Endothelial cell of umbilical vein (primary cell): ENCODE data around the gene CACNA1C. TPM values are rescaled to one million over a fixed set of nuclear protein-coding genes. Genes with fewer than 3 reads are reported as not detected.

Experiments
- BruUV-seq: library from RNA; stranded (reverse); fragments of 400-500 nt; replicated peaks from 2 replicates; lab custom pipeline; 2021; lab: Mats Ljungman, UMichigan
- CTCF ChIA-PET: fragments of 300-600, 350-600 bp; sonication (Branson Sonifier 250); formaldehyde crosslinking; loops from one replicate; lab custom pipeline; 2021; ENCODE audit warnings: antibody characterized with exemption, inconsistent platforms; lab: Charles Lee
- POLR2A ChIA-PET: fragments of 300-600, 350-600 bp; sonication (Branson Sonifier 250); formaldehyde crosslinking; loops from one replicate; lab custom pipeline; 2021; ENCODE audit warnings: antibody characterized with exemption, inconsistent platforms; lab: Charles Lee
- DNase-seq: peaks from one replicate; pipeline ENCODE4 v3.0.0-alpha.2; 2011; ENCODE audit warnings: low read depth, low spot score
- FAIRE-seq: peaks from 2 replicates; lab custom pipeline; 2011; peaks lifted over from hg19 to GRCh38; lab: Jason Lieb, UNC
- H2AFZ ChIP-seq: 2 replicates; pipeline ENCODE4 v1.6.0; 2012; ENCODE audit warnings: low read depth, low read length, control low read depth, inconsistent platforms
- H3K27ac ChIP-seq: 2 replicates; pipeline ENCODE4 v1.5.1; 2011; ENCODE audit warnings: low read depth, mild to moderate bottlenecking, control low read depth, low read length, moderate library complexity; ENCODE audit not compliant: insufficient read depth
- H3K27me3 ChIP-seq, 2 experiments: 2 replicates each; pipeline versions ENCODE4 v1.6.0 to v1.6.1; 2011; ENCODE audit warnings: low read length in 2 of 2, mixed read lengths in 1 of 2; ENCODE audit not compliant: control insufficient read depth in 2 of 2, insufficient read depth in 2 of 2
- H3K36me3 ChIP-seq, 2 experiments: 2 replicates in 1 of 2; 3 replicates in 1 of 2; pipeline ENCODE4 v1.5.1; 2011; ENCODE audit warnings: low read length in 2 of 2, mild to moderate bottlenecking in 1 of 2, moderate library complexity in 1 of 2; ENCODE audit not compliant: control insufficient read depth in 2 of 2, insufficient read depth in 2 of 2; ENCODE audit errors: extremely low read depth in 1 of 2
- H3K4me1 ChIP-seq: 3 replicates; pipeline ENCODE4 v1.5.1; 2011; ENCODE audit warnings: mild to moderate bottlenecking, low read length; ENCODE audit not compliant: control insufficient read depth, insufficient read depth; ENCODE audit errors: extremely low read depth
- H3K4me2 ChIP-seq: 2 replicates; pipeline ENCODE4 v1.6.1; 2011; ENCODE audit warnings: low read length, control low read depth, mixed read lengths; ENCODE audit not compliant: insufficient read depth
- H3K4me3 ChIP-seq, 3 experiments: fragments of 200-600 bp in 1 of 3; sonication (generic), shearing (Covaris generic) in 1 of 3; replicated peaks in 1 of 3; 2 replicates each; pipeline ENCODE4 v1.5.1; 2011 to 2016; ENCODE audit warnings: control low read depth in 3 of 3, low read length in 3 of 3, mild to moderate bottlenecking in 2 of 3, inconsistent platforms in 1 of 3, low read depth in 1 of 3, moderate library complexity in 1 of 3; ENCODE audit not compliant: insufficient read depth in 1 of 3
- H3K79me2 ChIP-seq: 2 replicates; pipeline ENCODE4 v1.6.0; 2012; ENCODE audit warnings: low read length, inconsistent platforms; ENCODE audit not compliant: control insufficient read depth, insufficient read depth
- H3K9ac ChIP-seq: replicated peaks from 2 replicates; pipeline ENCODE3; 2011; ENCODE audit warnings: low read length, control low read depth; ENCODE audit not compliant: insufficient read depth; ENCODE audit errors: extremely low read depth
- H3K9me1 ChIP-seq: replicated peaks from 3 replicates; pipeline ENCODE4 v1.6.0; 2011; ENCODE audit warnings: mild to moderate bottlenecking, low read length; ENCODE audit not compliant: control insufficient read depth, insufficient read depth; ENCODE audit errors: extremely low read depth
- H3K9me3 ChIP-seq: replicated peaks from 2 replicates; pipeline ENCODE4 v1.5.1; 2012; ENCODE audit warnings: low read length, inconsistent platforms; ENCODE audit not compliant: control insufficient read depth, insufficient read depth
- H4K20me1 ChIP-seq: replicated peaks from 2 replicates; pipeline ENCODE3; 2011; ENCODE audit warnings: mild to moderate bottlenecking, low read length; ENCODE audit not compliant: control insufficient read depth, insufficient read depth; ENCODE audit errors: extremely low read depth
- CTCF ChIP-seq, 2 donors: IDR thresholded peaks; 1 replicate in 1 of 2; 2 replicates in 1 of 2; pipeline ENCODE4 v1.5.1; 2011; ENCODE audit warnings: low read length in 2 of 2, mild to moderate bottlenecking in 2 of 2, moderate library complexity in 2 of 2, control low read depth in 1 of 2, inconsistent platforms in 1 of 2, low read depth in 1 of 2; ENCODE audit not compliant: insufficient read depth in 1 of 2; ENCODE audit errors: extremely low read depth in 1 of 2
- EZH2 ChIP-seq: IDR thresholded peaks from 2 replicates; pipeline ENCODE4 v1.6.1; 2012; ENCODE audit warnings: borderline replicate concordance, low read depth, mild to moderate bottlenecking, moderate library complexity, low read length, inconsistent platforms; ENCODE audit not compliant: severe bottlenecking
- FOS ChIP-seq: IDR thresholded peaks from 2 replicates; pipeline ENCODE4 v1.6.1; 2011; ENCODE audit warnings: mild to moderate bottlenecking, low read length, moderate library complexity, borderline replicate concordance; ENCODE audit not compliant: insufficient read depth
- GATA2 ChIP-seq: IDR thresholded peaks from 2 replicates; pipeline ENCODE4 v1.7.0; 2011; ENCODE audit warnings: low read depth, mild to moderate bottlenecking, moderate library complexity, mixed read lengths, low read length; ENCODE audit not compliant: insufficient read length, insufficient read depth
- JUN ChIP-seq: IDR thresholded peaks from 2 replicates; pipeline ENCODE4 v1.6.1; 2011; ENCODE audit warnings: borderline replicate concordance, low read depth; ENCODE audit not compliant: insufficient read length, insufficient read depth
- MAX ChIP-seq: IDR thresholded peaks from 2 replicates; pipeline ENCODE4 v1.6.1; 2011; ENCODE audit not compliant: insufficient read depth, insufficient read length
- MYC ChIP-seq: IDR thresholded peaks from one replicate; pipeline ENCODE4 v1.6.1; 2011; ENCODE audit warnings: mild to moderate bottlenecking, low read depth, low read length
- POLR2A ChIP-seq: IDR thresholded peaks from 2 replicates; pipeline ENCODE4 v1.6.1; 2012; ENCODE audit warnings: low read depth, mild to moderate bottlenecking, control low read depth, low read length
- POLR2AphosphoS5 ChIP-seq: IDR thresholded peaks from 2 replicates; pipeline ENCODE4 v1.6.1; 2012; ENCODE audit warnings: low read depth, mild to moderate bottlenecking, control low read depth, low read length, moderate library complexity; ENCODE audit not compliant: insufficient read depth
- dilution Hi-C: fragments of 300-500 bp; cut with MboI; formaldehyde crosslinking; loops from one replicate; pipeline ENCODE4 v1.15.0; 2019; ENCODE audit warnings: low sequenced_read_pairs; ENCODE audit not compliant: extremely low pct_ligation_motif_present
- intact Hi-C: fragments of 100-400 bp; cut with micrococcal nuclease; formaldehyde crosslinking; loops from one replicate; pipeline ENCODE4 v1.10.0; 2022
- polyA plus RNA-seq, 4 experiments: library from polyadenylated mRNA; depleted of rRNA in 3 of 4; stranded (reverse) in 3 of 4; unstranded in 1 of 4; fragments of >200 nt; gene quantifications; 2 replicates each; pipeline versions ENCODE4 v1.2.1 to v1.2.3, GENCODE V29; 2011 to 2012; ENCODE audit warnings: missing spikeins in 1 of 4
- total RNA-seq: library from RNA; stranded (reverse); gene quantifications from 2 replicates; pipeline ENCODE4 v1.2.3, GENCODE V29; 2021

CACNA1C gene
- total and polyA plus RNA-seq, 2 donors (not counting 3 experiments of a cell fraction or from before 2014, with no cell fraction given) = not detected

DNA sequence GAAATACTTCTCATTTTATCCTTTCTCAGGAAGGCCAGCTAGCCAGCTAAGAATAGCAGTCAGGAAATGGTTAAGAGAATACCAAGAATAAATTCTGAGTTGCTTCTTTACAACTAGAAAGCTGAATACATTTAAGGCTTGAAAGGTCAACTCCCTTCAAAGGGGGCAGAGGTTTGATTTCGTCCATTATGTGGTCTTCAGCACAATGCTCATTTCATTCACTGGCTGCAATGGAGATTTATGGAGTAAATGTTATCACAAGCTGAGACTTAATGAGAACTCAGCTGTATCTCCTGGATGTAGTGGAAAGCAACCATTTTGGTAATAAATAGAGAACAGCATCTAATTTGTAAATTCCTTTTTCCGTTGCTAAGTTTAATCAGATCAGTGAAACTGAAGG lies 477.0 kb downstream of the CACNA1C start:
- ChIA-PET CTCF (no interaction called here), POLR2A (no interaction called here)
- Histone ChIP-seq H2AFZ (no peak overlapping the region), H3K4me2 (no peak overlapping the region), H3K9me1 (no peaks in the 10 kb centered on the region), H3K27me3 (no peaks in the 10 kb centered on the region), H3K79me2 (no peaks in the 10 kb centered on the region), H4K20me1 (no peaks in the 10 kb centered on the region), H3K36me3 (no peaks in the 10 kb centered on the region), H3K4me3 (no peak overlapping the region), H3K9ac (no peak overlapping the region), H3K4me1 (no peaks in the 10 kb centered on the region), H3K27ac (no peak overlapping the region), H3K9me3 (no peaks in the 10 kb centered on the region)
- FAIRE-seq (no peak), DNase-seq (no peak)
- no peak for TF ChIP-seq FOS
- TF ChIP-seq CTCF (IDR thresholded peaks at IDR 0.05; ENCODE audit: extremely low read depth in 1 of 2, insufficient read depth in 1 of 2, low read depth in 1 of 2, low read length in 2 of 2) = no peak
- no peak for TF ChIP-seq JUN
- no peak for TF ChIP-seq GATA2
- dilution Hi-C loops (no loop called here), intact Hi-C loops (no loop called here)
- BruUV-seq = no TSS peak

DNA sequence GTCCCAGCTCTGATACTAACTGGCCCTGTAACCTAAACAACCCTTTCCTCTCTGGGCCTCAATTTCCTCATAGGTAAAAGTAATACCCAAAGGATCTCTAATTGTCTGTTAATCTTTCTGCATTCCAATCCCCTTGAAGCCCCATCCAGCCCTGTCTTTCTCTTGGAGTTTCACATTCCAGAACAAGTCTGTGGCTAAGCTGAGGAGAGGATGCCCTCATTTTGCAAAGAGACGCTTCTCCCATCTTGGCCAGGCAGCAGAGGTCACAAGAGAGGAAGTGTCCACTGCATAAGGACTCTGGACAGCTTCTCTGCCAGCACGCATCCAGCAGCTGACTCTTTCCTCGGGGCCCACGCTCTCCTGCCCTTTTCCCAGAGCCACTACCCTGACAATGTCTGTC lies 478.6 kb downstream of the CACNA1C start:
- H2AFZ ChIP-seq = no peak overlapping the region
- ChIA-PET CTCF (no interaction called here), POLR2A (no interaction called here)
- no peaks in the 10 kb centered on the region for H3K4me1 ChIP-seq
- no peaks in the 10 kb centered on the region for H4K20me1 ChIP-seq
- FAIRE-seq (no peak), DNase-seq (no peak)
- no peaks in the 10 kb centered on the region for H3K79me2 ChIP-seq
- no peaks in the 10 kb centered on the region for H3K9me1 ChIP-seq
- no peak overlapping the region for H3K4me2 ChIP-seq
- H3K4me3 ChIP-seq = no peak overlapping the region
- H3K27ac ChIP-seq = no peak overlapping the region
- H3K36me3 ChIP-seq = no peaks in the 10 kb centered on the region
- TF ChIP-seq CTCF (IDR thresholded peaks at IDR 0.05; ENCODE audit: extremely low read depth in 1 of 2, insufficient read depth in 1 of 2, low read depth in 1 of 2, low read length in 2 of 2) (no peak), POLR2AphosphoS5 (no peak), MYC (no peak), GATA2 (no peak), EZH2 (no peak), FOS (no peak), JUN (no peak), POLR2A (no peak), MAX (no peak)
- no peaks in the 10 kb centered on the region for H3K27me3 ChIP-seq
- dilution Hi-C loops = no loop called here
- no peak overlapping the region for H3K9ac ChIP-seq
- no peaks in the 10 kb centered on the region for H3K9me3 ChIP-seq
- BruUV-seq = no TSS peak
- intact Hi-C loops = no loop called here
